Prostate gland (tissue), 2 donors: Measurements from ENCODE around the gene SERINC5. TPM values are rescaled to one million over a fixed set of nuclear protein-coding genes. Genes with fewer than 3 reads are reported as not detected.

ENCODE experiments used
- DNase-seq: peaks from one replicate; pipeline ENCODE4 v3.0.0-alpha.2; 2019; ENCODE audit warnings: low spot score
- H3K27ac ChIP-seq, 2 donors: fragments of 200-600 bp; sonication (generic); 2 replicates each; pipeline ENCODE4 v1.5.1; 2017 to 2019
- H3K27me3 ChIP-seq: fragments of 200-600 bp; sonication (generic); replicated peaks from 2 replicates; pipeline ENCODE4 v1.5.1; 2019; ENCODE audit not compliant: insufficient read depth
- H3K36me3 ChIP-seq, 2 donors: fragments of 200-600 bp; sonication (generic); 1 replicate in 1 of 2; 2 replicates in 1 of 2; pipeline versions ENCODE4 v1.5.1 to v1.8.1; 2017 to 2019
- H3K4me1 ChIP-seq: fragments of 200-600 bp; sonication (generic); replicated peaks from 2 replicates; pipeline ENCODE4 v1.5.1; 2019
- H3K4me3 ChIP-seq, 2 donors: fragments of 200-600 bp; sonication (generic); 2 replicates each; pipeline ENCODE4 v1.5.1; 2017 to 2019
- H3K9me3 ChIP-seq: fragments of 200-600 bp; sonication (generic); 2 replicates; pipeline ENCODE4 v1.5.1; 2017
- CTCF ChIP-seq, 4 experiments: fragments of 200-600 bp in 2 of 4; fragments of 450-650 bp in 2 of 4; sonication (generic) in 2 of 4; IDR thresholded peaks; 1 replicate in 3 of 4; 2 replicates in 1 of 4; pipeline ENCODE4 v1.5.1; 2016 to 2019; ENCODE audit warnings: antibody characterized with exemption in 4 of 4, mild to moderate bottlenecking in 2 of 4, moderate library complexity in 2 of 4
- POLR2A ChIP-seq: fragments of 450-650 bp; IDR thresholded peaks from one replicate; pipeline ENCODE4 v1.6.1; 2016; ENCODE audit warnings: antibody characterized with exemption, mild to moderate bottlenecking
- POLR2AphosphoS5 ChIP-seq: sonication (generic); formaldehyde crosslinking; IDR thresholded peaks from one replicate; pipeline ENCODE4 v1.6.1; 2017; ENCODE audit warnings: antibody characterized with exemption
- WGBS: methylation state at CpG from one replicate; pipeline ENCODE4 v1.1.5; 2018; 5-methylcytosine and 5-hydroxymethylcytosine counted together
- intact Hi-C: fragments of 100-400 bp; cut with DNase I; formaldehyde crosslinking; loops from one replicate; pipeline ENCODE4 v1.14.2; 2022
- total RNA-seq, 2 donors: library from RNA; depleted of rRNA; stranded (reverse); fragments of >200 nt; gene quantifications; one replicate each; pipeline ENCODE4 v1.1.0, GENCODE V29; 2016

The SERINC5 gene
- total RNA-seq, 2 donors from 2014 or later = 127 to 205 TPM

- intact Hi-C loops = no loop called here
- no peaks in the 10 kb centered on the region for H3K4me1 ChIP-seq
- no peak for TF ChIP-seq POLR2A
- no peak for TF ChIP-seq CTCF (IDR thresholded peaks at IDR 0.05)
- TF ChIP-seq POLR2AphosphoS5 = no peak
- H3K4me3 ChIP-seq = no peak overlapping the region
- H3K9me3 ChIP-seq = no peaks in the 10 kb centered on the region
- no peaks in the 10 kb centered on the region for H3K27me3 ChIP-seq
- H3K27ac ChIP-seq = no peak overlapping the region
- no peak for DNase-seq
- 86% methylated on average over 11 of the region's 11 CpGs for WGBS
- no peaks in the 10 kb centered on the region for H3K36me3 ChIP-seq
Measured at GRCh38 chr5:80125022-80125961, 130.6 kb downstream of the SERINC5 start.

- WGBS = 90% methylated on average over 9 of the region's 9 CpGs
- no peak overlapping the region for H3K4me3 ChIP-seq
- intact Hi-C loops = no loop called here
- H3K36me3 ChIP-seq = no peaks in the 10 kb centered on the region
- H3K9me3 ChIP-seq = no peaks in the 10 kb centered on the region
- TF ChIP-seq POLR2AphosphoS5 = no peak
- no peak for TF ChIP-seq POLR2A
- TF ChIP-seq CTCF (IDR thresholded peaks at IDR 0.05) = no peak
- no peak for DNase-seq
- no peaks in the 10 kb centered on the region for H3K4me1 ChIP-seq
- H3K27me3 ChIP-seq = no peaks in the 10 kb centered on the region
- no peak overlapping the region for H3K27ac ChIP-seq
Measured at GRCh38 chr5:80124121-80124918, 131.5 kb downstream of the SERINC5 start.

- Histone ChIP-seq H3K27me3 (no peaks in the 10 kb centered on the region), H3K4me1 (no peaks in the 10 kb centered on the region), H3K27ac (no peak overlapping the region), H3K4me3 (no peak overlapping the region), H3K36me3 (no peaks in the 10 kb centered on the region), H3K9me3 (no peaks in the 10 kb centered on the region)
- TF ChIP-seq POLR2AphosphoS5 (no peak), POLR2A (no peak), CTCF (IDR thresholded peaks at IDR 0.05) (no peak)
- 74% methylated on average over 2 of the region's 2 CpGs for WGBS
- DNase-seq = no peak
- intact Hi-C loops = no loop called here
Measured at GRCh38 chr5:80122579-80122978, 133.3 kb downstream of the SERINC5 start.

GRCh38 chr5:80119372-80119771 lies 136.5 kb downstream of the SERINC5 start:
- TF ChIP-seq POLR2AphosphoS5 = no peak
- no peak for TF ChIP-seq POLR2A
- TF ChIP-seq CTCF (IDR thresholded peaks at IDR 0.05) = no peak
- H3K4me3 ChIP-seq = no peak overlapping the region
- intact Hi-C loops = no loop called here
- no peaks in the 10 kb centered on the region for H3K27me3 ChIP-seq
- DNase-seq = no peak
- WGBS = 86% methylated on average over 2 of the region's 2 CpGs
- no peaks in the 10 kb centered on the region for H3K4me1 ChIP-seq
- H3K27ac ChIP-seq = no peak overlapping the region
- no peaks in the 10 kb centered on the region for H3K36me3 ChIP-seq
- no peaks in the 10 kb centered on the region for H3K9me3 ChIP-seq
